GM10248 (cell line): ENCODE data around the gene MYH14.

ENCODE experiments used
- CTCF ChIA-PET: fragments of 300-600 bp; sonication (Branson Sonifier 250); formaldehyde crosslinking; extraction: SDS; loops from one replicate; lab custom pipeline; 2021; ENCODE audit warnings: antibody characterized with exemption; lab: Yijun Ruan, JAX
- POLR2A ChIA-PET: fragments of 350-650 bp; sonication (Branson Sonifier 250); formaldehyde crosslinking; extraction: SDS; loops from one replicate; lab custom pipeline; 2020; ENCODE audit warnings: antibody characterized with exemption; lab: Yijun Ruan, JAX
- DNase-seq: peaks from one replicate; pipeline ENCODE4 v3.0.0; 2012; ENCODE audit errors: extremely low spot score
- TF ChIP-seq, protein P1 (sequence below): IDR thresholded peaks from 2 replicates; pipeline ENCODE4 v1.5.1; 2012; ENCODE audit warnings: mild to moderate bottlenecking, low read depth; ENCODE audit errors: extremely low read depth, missing control alignments, control extremely low read depth

The MYH14 gene

DNA sequence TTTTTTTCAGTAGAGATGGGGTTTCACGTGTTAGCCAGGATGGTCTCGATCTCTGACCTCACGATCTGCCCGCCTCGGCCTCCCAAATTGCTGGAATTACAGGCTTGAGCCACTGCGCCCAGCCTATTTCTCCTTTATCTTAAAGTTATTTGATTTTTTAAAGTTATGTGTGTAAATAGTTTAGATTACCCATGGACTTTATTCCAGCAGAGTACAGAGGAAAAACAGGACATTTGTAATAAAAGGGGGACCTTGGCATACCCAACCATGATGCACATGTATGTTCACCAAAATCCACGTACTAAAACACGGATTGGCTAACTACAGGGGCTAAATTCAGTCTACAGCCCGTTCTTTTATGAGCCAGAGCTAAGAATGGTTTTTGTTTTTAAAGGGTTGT, 26.6 kb upstream of the MYH14 start:
- POLR2A ChIA-PET = no interaction called here
- TF ChIP-seq, protein P1, sequence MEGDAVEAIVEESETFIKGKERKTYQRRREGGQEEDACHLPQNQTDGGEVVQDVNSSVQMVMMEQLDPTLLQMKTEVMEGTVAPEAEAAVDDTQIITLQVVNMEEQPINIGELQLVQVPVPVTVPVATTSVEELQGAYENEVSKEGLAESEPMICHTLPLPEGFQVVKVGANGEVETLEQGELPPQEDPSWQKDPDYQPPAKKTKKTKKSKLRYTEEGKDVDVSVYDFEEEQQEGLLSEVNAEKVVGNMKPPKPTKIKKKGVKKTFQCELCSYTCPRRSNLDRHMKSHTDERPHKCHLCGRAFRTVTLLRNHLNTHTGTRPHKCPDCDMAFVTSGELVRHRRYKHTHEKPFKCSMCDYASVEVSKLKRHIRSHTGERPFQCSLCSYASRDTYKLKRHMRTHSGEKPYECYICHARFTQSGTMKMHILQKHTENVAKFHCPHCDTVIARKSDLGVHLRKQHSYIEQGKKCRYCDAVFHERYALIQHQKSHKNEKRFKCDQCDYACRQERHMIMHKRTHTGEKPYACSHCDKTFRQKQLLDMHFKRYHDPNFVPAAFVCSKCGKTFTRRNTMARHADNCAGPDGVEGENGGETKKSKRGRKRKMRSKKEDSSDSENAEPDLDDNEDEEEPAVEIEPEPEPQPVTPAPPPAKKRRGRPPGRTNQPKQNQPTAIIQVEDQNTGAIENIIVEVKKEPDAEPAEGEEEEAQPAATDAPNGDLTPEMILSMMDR = no peak
- CTCF ChIA-PET = no interaction called here
- DNase-seq = no peak

DNA sequence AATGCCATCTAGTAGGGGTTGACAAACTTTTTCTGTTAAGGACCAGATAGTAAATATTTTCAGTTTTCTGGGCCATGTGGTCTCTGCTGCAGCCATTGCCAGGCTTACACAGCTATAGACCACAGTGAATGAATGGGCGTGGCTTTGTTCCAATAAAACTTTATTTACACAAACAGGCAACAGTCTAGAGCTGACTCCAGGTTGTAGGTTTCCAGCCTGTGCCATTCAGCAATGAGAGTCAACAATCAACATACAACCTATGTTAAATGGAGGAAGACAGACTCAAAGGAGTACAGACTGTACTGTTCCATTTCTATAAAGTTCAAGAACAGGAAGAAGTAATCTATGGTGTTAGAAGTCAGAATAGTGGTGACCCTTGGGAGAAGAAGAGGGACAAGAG, 25.1 kb upstream of the MYH14 start:
- DNase-seq = no peak
- ChIA-PET POLR2A (no interaction called here), CTCF (no interaction called here)
- TF ChIP-seq, protein P1 = no peak

DNA sequence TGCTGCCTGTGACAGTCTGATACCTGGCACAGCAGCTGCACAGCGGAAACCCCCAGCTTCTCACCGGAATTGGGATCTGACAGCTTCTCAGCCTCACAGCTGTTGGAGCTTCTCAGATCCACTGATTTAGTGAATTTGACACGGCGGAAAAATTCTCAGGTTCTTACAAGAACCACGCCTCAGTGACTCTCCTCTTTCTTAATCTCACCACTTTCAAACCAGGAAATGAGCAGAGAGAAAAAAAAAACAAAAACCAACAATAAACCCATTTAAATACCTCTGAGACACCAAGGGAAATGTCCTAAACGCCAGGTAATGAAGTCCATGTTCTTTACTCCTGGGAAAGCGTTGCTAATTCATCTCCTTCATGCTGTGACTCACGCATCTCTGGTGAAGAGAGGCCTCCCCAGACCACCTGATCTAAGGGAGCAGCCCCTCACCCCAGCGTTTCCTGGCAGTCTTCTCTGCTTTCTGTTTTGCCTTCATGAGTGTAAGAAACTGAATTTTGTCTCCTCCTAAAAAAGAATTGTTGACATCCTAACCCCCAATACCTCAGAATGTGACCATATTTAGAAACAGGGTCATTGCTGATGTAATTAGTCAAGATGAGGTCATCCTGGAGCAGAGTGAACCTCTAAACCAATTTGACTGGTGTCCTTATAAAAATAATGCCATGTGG, 24.4 kb upstream of the MYH14 start:
- CTCF ChIA-PET = no interaction called here
- no peak for DNase-seq
- POLR2A ChIA-PET = no interaction called here
- TF ChIP-seq, protein P1 = no peak

DNA sequence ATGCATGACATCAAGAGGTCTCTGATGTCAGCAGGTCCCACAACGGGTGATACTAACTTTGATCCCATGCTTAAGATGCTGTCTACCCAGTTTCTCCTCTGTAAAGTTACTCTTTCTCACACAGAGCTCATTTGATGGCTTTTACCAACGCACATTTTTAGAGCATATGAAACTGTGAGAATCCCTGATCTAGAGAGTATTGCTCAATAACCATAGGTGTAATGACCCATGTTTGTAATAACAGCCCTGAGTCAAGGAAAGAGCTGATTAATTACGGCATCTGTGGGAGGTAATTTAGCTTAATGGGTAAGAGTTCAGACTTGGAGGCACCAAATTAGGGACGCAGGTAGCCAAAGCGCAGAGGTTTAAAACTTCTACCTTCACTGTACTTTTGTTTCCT, 22.3 kb upstream of the MYH14 start:
- DNase-seq = no peak
- TF ChIP-seq, protein P1 = no peak
- CTCF ChIA-PET = no interaction called here
- POLR2A ChIA-PET = no interaction called here

GRCh38 chr19:50184196-50184595, 19.2 kb upstream of the MYH14 start:
- no peak for DNase-seq
- TF ChIP-seq, protein P1 = no peak
- POLR2A ChIA-PET = no interaction called here
- CTCF ChIA-PET = no interaction called here

GRCh38 chr19:50187937-50188336, 15.5 kb upstream of the MYH14 start:
- CTCF ChIA-PET = interaction anchor here (0.7 kb wide), 1 partner anchor 15 kb away, joined by 3 read pairs; no protein-coding TSS in a partner anchor
- TF ChIP-seq, protein P1 = no peak
- no peak for DNase-seq
- POLR2A ChIA-PET = no interaction called here
